GM18498 (cell line): Measurements from ENCODE around the gene ISLR2.
"Not testable (repeated sequence)": the region's sequence is repeated elsewhere in the genome, so short reads cannot be mapped to it uniquely, and the experiment has no call there.

Source experiments
- ATAC-seq: cut with Tn5 transposase; IDR thresholded peaks from one replicate; pipeline ENCODE4 v1.9.1; 2021; ENCODE audit warnings: mild to moderate bottlenecking, moderate library complexity; ENCODE audit not compliant: unreplicated experiment

Gene ISLR2, protein sequence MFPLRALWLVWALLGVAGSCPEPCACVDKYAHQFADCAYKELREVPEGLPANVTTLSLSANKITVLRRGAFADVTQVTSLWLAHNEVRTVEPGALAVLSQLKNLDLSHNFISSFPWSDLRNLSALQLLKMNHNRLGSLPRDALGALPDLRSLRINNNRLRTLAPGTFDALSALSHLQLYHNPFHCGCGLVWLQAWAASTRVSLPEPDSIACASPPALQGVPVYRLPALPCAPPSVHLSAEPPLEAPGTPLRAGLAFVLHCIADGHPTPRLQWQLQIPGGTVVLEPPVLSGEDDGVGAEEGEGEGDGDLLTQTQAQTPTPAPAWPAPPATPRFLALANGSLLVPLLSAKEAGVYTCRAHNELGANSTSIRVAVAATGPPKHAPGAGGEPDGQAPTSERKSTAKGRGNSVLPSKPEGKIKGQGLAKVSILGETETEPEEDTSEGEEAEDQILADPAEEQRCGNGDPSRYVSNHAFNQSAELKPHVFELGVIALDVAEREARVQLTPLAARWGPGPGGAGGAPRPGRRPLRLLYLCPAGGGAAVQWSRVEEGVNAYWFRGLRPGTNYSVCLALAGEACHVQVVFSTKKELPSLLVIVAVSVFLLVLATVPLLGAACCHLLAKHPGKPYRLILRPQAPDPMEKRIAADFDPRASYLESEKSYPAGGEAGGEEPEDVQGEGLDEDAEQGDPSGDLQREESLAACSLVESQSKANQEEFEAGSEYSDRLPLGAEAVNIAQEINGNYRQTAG

DNA sequence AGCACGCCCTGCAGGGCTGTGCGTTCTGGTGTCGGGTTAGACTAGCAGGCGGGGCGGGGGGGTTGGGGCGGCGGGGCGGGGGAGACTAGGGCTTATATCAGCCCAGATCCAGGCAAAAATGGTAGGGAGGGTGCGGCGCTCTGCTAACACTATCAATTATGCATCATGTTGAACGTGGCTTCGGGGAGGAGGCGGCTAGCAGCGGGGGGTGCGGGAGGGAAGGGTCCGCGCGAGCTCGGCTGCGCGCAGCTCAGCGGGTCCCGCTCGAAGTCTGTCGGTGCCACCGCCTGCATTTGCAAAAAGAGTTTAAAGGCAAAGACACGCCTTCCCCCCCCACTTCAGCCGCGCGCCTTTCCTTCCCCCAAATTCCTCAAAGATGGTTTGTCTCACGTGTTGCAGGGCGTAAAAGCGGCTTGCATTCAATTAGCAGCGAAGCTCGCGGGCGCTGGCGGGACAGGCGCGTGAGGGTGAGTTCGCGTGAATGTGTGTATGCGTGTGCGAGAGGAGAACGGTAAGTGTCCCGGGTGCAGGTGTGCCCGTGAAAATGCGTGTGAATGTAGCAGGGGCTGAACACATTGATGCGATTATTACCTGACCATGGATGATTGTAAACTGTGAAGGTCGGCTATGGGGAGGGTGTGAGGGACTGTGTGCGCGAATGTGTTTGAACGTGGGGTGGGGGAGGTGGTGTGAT lies at the start of gene ISLR2:
Gene ISLR2, plus strand, starts transcription at position 432 of the 694 bp plus-strand sequence. CDS start 2,169 bp downstream, outside the sequence.
- ATAC-seq: no peak

- not testable (repeated sequence) for ATAC-seq
Measured at GRCh38 chr15:74082450-74082849, 47.9 kb upstream of the ISLR2 start, which contains the start of gene GOLGA6A. Gene GOLGA6A (minus strand): TSS chr15:74082550. CDS start chr15:74082509, 41 bp downstream.

- not testable (repeated sequence) for ATAC-seq
Measured at GRCh38 chr15:74094567-74094966, 35.8 kb upstream of the ISLR2 start.

DNA sequence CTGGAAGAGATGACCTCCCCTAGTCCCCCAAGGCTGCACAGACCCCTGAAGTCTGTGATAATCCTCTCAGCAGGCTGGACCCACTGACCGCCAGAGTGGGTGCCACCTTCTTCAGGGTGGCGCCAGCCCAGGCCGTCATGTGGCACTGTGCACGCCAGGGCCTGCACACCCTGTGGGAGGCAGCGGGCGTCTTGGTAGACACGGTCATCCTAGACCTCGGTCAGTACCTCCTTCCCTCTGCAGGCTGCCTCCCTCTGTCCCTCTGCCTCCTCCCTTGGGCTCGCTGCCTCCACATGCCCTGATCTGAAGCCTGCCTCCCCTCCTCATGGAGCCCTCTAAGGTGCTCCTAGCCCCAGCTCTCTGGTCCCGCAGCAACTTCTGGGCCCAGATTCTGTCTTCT lies 34.8 kb upstream of the ISLR2 start:
- not testable (repeated sequence) for ATAC-seq

DNA sequence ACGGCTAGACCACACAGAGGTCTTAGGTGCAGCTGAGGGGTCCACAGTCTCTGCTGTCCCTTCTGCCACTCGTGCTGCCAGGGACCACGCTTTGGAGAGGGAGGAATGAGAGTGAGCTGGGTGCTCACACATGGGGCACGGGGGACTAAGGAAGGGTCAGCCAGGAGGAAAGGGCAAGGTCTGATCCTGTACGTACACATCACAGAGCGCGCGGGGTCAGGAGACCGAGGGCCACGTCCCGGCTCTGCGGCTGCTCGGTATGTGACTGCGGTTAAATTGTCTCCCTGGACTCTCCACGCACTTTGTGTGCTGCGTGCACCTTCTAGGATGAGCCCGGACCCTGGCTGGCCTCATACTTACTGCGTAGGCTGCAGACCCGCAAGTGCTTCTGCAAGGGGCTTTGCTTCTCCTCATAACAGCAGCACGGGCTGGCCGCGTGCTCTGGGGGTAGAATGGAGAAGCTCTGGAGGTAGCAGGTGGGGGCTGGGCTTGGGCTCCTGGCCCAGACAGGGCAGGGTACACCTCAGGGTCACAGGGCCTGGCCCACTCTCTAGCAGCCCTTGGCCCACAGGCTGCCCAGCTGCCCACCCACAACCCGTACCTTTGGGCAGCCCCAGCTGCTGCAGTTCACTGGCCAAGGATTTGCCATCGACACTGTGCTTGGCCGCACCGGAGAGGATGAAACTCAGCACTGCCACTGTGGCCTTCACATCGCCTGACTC lies 33.5 kb upstream of the ISLR2 start:
- not testable (repeated sequence) for ATAC-seq

DNA sequence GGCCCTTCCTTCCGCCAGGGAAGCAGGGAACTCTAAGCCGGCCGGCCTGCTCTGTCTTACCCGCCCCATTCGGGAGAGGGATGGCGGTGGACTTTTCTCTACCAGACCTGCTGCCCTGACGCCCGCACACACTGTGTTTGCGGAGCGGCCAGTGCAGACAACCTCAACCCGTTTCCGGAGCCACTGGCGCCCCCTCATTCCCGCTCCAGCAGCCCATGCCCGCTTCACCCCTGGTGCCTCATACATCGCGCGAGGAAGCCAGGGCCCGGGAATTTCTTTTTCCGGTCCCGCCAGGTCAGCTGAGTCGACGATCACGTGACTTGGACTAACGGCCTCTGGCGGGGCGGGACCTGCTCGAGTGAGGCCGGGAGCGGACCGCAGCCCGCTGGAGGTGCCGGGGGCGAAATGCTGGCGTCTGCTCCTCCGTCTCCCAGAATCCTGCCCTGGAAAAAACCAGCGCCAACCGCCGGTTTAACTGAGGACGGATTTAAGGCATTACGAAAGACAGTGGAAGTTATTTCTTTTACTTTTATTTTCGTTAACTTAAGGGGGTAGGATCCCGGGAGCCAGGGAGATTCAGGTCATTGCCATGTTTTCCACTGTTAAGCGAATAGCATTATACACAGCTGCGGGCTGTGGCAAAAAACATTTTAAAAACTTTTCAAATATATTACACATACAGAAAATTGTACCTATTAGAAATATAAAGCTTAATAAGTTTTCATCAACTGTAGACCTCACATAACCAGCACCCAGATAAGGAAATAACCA lies 30.2 kb upstream of the ISLR2 start:
- peak; percentile 89 for ATAC-seq

- ATAC-seq: no peak
Measured at GRCh38 chr15:74108111-74108510, 22.3 kb upstream of the ISLR2 start.

GRCh38 chr15:74108611-74109010 lies 21.8 kb upstream of the ISLR2 start:
- ATAC-seq: not testable (repeated sequence)

DNA sequence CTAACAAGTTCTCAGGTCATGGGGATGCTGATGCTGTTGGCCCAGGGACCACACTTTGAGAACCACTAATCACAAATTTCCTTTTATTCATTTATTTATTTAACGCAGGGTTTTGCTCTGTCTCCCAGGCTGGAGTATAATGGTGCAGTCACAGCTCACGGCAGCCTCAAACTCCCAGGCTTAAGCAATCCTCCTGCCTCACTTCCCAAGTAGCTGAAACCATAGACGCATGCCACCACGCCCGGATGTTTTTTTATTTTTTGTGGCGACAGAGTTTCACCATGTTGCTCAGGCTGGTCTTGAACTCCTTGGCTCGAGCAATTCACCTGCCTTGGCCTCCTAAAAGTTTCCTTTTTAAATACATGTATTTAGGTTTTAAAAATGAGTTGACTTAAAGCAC lies 20.7 kb upstream of the ISLR2 start:
- no peak for ATAC-seq

- no peak for ATAC-seq
Measured at GRCh38 chr15:74120426-74120825, 10.0 kb upstream of the ISLR2 start.

GRCh38 chr15:74121039-74121438 lies 9.3 kb upstream of the ISLR2 start:
- no peak for ATAC-seq

- ATAC-seq: no peak
Measured at GRCh38 chr15:74121858-74122257, 8.5 kb upstream of the ISLR2 start.

DNA sequence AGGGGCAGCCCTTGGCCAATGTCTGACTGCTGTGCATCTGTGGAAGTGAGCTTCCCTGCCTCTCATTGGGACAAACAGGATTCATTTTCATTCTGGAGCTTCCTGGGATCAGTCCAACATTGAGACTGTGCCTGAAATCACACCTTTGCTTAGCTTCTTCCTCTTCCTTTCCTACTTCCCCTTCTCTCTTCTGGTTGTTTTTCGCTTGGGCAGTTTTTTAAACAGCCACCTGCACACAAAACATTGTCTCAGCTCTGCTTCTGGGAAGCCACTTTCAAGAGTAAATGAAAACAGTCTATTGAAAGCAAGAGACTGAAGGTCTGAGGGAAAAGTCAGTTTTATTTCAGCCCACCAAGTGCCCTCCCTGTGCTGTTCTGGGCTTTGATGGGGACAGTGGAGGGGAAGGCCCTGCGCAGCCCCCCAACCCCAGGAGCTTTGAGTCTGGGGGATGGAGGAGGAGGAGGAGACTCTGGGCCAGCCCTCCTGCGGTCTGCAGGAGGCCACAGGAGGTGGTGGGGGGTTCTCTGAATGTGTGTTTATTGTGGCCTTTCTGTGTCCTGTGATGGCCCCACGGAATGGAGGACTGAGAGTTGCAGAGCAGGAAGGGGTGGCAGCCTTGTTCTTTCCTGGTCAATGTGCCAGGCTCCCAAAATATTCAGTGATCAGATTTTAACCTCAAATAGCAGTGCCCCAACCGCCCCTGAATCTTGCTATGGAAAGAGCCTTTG lies 7.8 kb upstream of the ISLR2 start:
- no peak for ATAC-seq

DNA sequence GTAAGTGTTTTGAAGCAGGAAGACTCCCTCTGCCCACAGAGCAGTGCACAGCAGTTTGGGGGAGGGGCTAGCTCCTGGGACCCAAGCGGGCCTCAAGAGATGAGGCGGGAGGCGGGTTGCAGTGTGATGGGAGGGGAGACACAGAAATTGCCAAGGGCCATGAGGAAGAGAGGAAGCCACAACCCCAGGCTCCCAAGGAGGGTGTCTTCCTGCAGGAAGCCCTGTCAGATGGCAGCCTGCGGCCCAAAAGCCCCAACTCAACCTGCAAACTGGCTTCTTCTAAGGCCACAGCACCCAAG lies 7.3 kb upstream of the ISLR2 start:
- no peak for ATAC-seq

DNA sequence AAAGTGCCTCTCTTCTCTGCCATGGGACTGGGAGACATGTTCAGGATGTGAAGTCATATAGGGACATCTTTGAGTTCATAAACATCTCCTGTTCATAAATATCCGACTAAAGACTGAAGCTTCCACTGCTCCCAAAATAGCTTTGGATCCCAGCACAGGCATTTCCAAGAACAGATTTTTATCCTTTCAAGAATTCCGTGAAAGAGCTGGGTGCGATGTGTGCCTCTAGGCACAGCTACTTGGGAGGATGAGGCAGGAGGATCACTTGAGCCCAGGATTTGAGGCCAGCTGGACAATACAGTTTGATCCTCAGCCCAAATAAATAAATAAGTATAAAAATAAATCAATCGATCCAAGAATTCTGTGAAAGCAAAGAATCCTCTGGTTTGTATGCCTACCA lies 6.7 kb upstream of the ISLR2 start:
- ATAC-seq: no peak

DNA sequence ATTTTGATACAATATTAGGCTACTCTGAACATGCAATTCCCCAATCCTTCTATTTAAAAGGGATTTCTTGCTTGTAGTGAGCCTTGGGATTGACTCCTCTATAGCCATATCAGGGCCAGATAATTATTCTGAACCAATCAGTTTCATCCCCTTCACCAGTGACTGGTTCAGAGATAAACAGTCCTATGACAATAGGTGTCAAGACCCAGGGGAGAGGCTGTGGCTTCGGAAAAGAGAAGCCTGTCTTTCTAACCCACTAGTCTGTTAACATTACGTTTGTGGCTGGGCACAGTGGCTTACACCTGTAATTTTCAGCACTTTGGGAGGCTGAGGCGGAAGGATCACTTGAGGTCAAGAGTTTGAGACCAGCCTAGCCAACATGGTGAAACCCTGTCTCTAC lies 6.2 kb upstream of the ISLR2 start:
- ATAC-seq: no peak

GRCh38 chr15:74124759-74125158 lies 5.6 kb upstream of the ISLR2 start:
- ATAC-seq: no peak

DNA sequence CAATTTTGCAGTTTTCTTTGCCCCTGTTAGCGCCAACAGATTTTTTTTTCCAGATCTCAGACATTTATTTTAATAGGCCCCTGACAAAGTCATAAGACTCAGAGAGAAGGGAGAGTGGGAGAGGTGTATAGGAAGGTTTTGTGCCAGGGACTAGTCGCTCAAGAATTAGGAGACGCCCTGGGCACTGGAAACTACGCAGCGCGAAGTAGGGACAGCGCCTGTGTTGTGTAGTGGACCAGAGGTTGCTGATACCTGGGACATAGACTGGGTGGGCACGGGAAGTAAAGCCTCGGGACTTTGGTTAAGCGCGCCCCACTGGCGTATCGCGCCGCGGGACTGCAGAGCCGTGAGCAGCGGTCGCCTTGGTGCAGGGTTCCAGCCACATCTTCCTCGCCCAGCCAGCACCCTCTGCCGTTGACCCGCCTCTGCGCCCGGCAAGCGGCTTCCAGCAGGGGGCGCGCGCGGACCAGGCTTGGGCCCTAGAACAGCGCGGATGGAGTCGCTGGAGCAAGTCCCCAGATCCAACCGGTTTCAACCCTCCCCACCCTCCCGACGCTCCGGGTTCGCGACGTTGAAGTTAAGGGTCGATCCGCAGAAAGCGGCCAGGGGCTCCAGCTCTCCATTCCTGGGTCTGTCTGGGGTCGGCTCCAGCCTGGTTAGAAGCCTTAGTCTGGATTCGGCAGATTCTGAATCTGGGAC lies 3.0 kb upstream of the ISLR2 start:
- ATAC-seq: no peak
